NK-92 treated with Interleukin-12 subunit alpha and Interleukin-12 subunit beta, amount 100 ng/mL, for 24 hours (cell line): ENCODE results near the gene RFPL2.
A peak's percentile ranks its signal among the peaks of the same experiment; 100 is the strongest.

Source experiments
- DNase-seq: peaks from one replicate; lab custom pipeline; 2025; lab: John Stamatoyannopoulos, UW

RFPL2 gene

DNA sequence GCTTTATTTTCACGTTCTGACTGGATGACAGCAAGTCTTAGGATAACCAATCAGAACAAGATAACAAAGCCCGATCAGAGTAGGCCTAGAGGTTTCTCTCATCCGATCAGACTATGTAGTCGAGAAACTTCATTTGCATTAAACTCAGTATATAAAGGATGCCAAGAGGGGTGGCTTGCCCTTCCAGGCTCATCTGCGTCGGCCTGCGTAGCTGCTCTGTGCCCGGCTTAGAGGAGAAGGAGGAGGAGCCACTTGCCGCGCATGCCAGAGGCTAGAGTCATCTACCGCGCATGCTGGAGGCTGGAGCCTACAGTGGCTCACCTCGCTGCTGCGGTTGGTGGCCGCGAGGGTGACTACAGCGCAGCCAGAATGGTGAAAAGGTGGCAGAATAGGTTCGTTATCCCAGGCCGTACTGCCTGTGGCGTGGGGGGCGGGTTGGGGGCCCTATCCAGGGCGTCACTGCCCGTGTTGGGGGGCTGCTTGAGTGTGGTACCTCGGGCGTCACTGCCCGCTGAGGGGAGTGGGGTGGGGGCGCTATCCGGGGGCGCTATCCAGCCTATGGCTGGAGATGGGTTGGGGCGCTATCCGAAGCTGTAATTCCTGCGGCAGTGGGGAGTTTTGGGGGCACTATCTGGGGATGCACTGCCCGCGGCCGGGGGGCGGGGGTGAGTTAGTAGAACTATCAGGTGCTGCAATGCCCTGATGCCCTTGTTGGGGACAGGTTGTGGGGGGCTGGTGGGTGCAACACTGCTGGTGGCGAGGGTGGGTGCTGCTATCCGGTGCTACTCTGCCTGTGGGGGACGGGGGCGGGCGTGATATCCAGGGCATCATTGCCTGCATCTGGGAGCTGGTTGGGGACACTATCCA, at the start of gene RFPL2:
RFPL2 (minus strand) TSS at position 218 of the 867 bp plus-strand sequence. CDS start 2,622 bp downstream, outside the sequence.
- no peak for DNase-seq

DNA sequence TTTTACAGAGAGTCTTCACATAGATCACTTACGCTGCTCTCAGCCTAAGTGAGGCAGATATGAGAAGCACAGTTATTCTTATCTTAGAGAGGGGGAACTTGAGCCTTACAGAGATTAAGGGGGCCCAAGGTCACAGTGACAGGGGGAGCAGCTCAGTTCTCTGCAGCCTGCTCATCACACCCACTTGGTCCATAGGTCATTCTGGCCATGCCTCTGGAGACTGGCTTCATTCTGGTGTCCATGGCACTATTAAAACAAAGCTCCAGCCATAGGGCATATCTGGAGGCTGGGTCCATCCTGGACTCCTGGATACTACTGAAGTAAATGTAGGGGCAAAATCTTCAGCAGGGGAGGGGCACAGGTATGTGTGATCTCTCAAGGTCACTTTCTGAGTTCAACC, 44.4 kb upstream of the RFPL2 start:
- DNase-seq: no peak

- DNase-seq: no peak
Measured at GRCh38 chr22:32248276-32248675, 43.4 kb upstream of the RFPL2 start.

- DNase-seq: no peak
Measured at GRCh38 chr22:32246166-32246565, 41.3 kb upstream of the RFPL2 start.

- no peak for DNase-seq
Measured at GRCh38 chr22:32245042-32245441, 40.2 kb upstream of the RFPL2 start.

DNA sequence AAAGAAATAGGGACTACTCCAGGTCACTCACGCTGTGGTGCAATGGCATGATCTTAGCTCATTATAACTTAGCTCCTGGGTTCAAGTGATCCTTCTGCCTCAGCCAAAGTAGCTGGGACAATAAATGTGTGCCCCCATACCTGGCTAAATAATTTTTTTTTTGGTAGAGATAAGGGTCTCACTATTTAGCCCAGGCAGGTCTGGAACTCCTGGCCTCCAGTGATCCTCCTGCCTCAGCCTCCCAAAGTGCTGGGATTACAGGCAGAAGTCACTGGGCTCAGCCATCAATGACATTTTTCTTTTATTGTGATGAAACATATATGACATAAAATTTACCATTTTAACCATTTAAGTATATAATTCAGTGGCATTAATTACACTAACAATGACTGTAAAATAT, 39.7 kb upstream of the RFPL2 start:
- DNase-seq: no peak

- no peak for DNase-seq
Measured at GRCh38 chr22:32240461-32240860, 35.6 kb upstream of the RFPL2 start.

DNA sequence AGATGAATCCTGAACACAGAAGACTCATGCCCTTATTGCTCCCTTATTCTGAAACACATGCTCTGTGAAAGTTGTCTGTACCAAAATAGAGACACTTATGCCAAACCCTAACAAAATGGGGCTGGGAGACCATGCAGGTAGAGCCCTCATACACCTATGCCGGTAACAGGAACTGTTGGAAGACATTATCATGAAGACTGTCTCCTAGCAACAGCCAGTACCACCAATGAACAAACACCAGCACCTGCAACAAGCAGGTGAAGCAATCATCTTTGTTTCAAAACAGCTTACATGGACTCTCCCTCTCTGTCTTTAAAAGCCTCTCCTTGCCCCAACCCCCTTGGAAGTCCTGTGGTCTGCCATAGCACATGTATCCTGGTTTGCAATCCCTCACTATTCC, 33.0 kb upstream of the RFPL2 start:
- no peak for DNase-seq

- DNase-seq: no peak
Measured at GRCh38 chr22:32236970-32237369, 32.1 kb upstream of the RFPL2 start.

DNA sequence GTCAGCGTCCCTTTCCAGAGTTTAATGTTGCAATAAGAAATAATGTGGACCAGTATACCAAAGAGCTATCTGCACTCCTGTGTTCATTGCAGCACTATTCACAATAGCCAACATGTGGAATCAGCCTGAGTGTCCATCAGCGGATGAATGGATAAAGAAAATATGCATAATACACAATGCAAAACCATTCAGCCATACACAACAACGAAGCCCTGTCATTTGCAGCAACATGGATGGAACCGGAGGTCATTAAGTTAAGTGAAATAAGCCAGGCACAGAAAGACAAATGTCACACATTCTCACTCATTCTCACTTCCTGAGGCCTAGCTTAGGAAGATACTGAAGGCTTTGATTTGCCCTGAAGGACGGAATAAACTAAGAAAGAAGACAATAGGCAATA, 28.2 kb upstream of the RFPL2 start:
- no peak for DNase-seq

DNA sequence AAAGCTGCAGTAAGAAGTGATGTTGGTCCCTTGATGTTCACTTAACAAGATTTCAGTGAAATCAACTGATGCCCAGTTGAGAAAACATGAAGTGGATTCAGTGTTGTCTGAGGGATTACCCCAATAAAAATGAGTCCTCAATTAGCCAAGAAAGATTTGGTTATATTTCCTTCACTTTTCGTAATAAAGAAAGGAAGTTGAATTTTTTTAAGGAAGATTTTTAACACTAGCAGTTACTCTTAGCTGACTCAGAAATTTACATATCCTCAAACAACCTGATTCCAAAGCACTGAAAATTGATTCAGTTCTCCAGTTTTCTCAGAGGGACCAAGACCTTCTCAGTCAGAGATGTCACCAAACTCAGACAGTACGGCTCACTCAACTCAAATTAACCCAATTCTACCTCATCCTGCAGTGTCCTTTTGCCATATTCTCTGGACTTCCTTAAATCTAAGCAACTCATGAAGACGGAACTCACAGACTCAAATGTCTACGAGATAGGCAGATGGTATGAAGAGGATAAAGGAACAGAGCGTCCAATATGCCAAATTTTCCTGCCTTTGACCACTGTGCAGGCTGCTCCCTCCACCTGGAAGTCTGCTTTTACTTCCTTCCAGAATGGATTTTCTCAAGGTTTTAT, 27.4 kb upstream of the RFPL2 start:
- no peak for DNase-seq

- DNase-seq: no peak
Measured at GRCh38 chr22:32226326-32227104, 21.6 kb upstream of the RFPL2 start.

GRCh38 chr22:32222991-32223390, 18.1 kb upstream of the RFPL2 start:
- DNase-seq: no peak

DNA sequence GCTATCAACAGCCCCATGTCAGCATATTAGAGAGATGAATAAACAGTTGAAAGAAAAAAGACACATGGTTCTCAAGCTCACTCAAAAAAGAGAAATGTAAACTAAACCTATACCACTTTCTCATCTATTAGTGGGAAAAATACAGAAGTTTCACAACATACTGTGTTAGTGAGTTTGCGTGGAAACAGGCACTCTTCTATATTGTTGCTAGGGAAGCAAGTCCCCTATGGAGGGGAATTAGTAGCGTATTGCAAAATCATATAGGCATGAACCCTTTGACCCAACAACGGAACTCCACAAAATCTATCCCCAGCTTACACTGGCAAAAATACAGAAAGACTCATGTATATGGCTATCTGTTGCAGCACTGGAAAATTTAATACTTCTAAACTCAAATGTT, 14.2 kb upstream of the RFPL2 start:
- no peak for DNase-seq

DNA sequence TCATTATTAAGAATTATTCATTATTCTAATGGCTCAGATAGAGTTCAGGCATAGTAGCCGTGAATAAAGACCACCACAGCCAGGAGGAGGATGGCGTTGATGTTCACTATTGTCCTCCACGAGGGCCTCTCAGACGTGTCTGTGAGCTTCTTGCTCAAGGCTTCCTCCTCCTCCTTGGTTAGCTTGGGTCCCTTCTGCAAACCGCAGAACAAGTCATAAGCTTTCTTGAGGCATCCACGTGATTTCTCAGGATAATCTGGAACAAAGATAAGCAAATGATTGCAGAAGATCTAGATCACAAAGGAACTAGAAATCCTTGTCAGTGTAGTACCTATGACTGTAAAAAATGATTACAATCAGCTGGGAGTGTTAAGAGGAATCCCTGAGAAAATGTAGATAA, 13.6 kb upstream of the RFPL2 start:
- DNase-seq: no peak

GRCh38 chr22:32217465-32217864, 12.6 kb upstream of the RFPL2 start:
- no peak for DNase-seq

- no peak for DNase-seq
Measured at GRCh38 chr22:32216911-32217310, 12.0 kb upstream of the RFPL2 start.

DNA sequence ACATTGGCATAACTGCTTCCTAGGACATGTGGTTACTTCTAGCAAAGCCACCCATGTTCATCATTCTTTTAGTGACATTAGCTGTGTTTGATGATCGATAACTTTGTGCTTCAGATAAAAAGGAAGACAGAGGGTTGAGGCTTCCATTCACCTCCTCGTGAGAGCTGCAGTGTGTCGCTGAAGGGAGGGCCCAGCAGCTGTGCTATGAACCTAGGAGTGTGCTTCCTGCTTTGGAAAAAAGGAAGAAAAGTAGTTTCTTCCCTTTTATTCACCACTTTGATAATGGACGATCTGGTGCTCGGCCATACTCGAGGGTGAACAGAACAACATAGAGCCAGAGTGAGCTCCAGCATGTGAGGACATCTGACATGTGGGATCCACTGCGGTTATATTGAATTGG, 6.1 kb upstream of the RFPL2 start:
- DNase-seq: no peak

GRCh38 chr22:32208681-32209080, 3.8 kb upstream of the RFPL2 start:
- no peak for DNase-seq

- no peak for DNase-seq
Measured at GRCh38 chr22:32207971-32208480, 3.2 kb upstream of the RFPL2 start.

DNA sequence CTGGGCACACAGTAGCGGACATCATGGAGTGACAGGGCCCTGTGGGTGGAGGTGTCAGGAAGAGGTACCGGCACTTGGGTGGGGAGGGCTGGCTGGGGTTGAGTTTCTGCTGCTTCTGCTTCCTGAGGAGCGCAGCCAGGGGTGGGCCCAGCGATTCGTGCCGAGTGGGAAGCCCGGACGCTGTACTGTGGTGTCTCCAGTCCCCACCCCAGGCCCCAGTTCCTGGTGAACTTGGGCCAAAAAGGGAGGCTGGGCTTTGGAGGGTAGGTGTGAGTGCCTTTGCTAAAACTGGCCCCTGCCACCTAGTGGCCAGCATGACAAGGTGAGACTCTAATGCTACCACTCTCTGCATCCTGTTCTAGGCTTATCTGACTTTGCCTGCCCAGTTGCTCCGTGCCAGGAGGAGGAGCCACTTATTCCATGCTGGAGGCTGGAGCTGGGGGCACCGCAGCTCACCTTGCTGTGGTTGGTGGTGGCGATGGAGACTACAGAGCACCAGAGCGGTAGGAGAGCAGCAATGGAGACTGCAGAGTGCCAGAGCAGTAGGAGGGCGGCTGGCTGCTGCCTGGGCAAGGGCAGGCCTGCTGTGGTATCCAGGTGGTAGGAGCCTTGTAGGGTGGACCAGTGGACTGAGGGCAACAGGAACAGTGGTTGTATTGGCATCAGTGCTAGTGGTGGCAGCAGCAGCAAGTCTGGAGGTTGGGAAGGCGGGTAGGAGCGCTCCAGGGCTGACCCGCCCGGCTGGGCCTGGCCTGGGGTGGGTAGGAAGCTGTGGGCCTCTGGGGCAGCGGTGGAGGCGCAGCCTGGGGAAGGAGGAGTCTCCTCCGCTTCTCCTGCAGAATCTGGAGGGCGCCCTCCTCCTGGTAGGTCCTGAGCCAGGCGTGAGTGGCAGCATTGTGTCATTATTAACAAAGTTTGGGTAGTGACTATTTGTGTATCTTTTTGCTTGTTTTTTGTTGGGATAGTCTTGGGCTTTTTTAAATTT, 2.2 kb upstream of the RFPL2 start:
- peak; percentile 26 for DNase-seq
